HepG2 (cell line): ENCODE results near the gene MYO16.

ENCODE experiments used
- CBFB ChIP-seq: sonication (generic); formaldehyde crosslinking; IDR thresholded peaks from 2 replicates; pipeline ENCODE4 v1.4.0; 2020; ENCODE audit warnings: missing genetic modification reagents
- CTCF ChIP-seq: sonication (generic); formaldehyde crosslinking; IDR thresholded peaks from 2 replicates; pipeline ENCODE4 v1.5.0; 2020; ENCODE audit warnings: mild to moderate bottlenecking, missing genetic modification reagents, moderate library complexity
- EZH2 ChIP-seq: conservative IDR thresholded peaks from 2 replicates; pipeline ENCODE4 v1.6.1; 2012; ENCODE audit warnings: mild to moderate bottlenecking, low read depth, low read length, moderate library complexity
- MAFF ChIP-seq: IDR thresholded peaks from 2 replicates; pipeline ENCODE4 v1.6.1; 2011; ENCODE audit warnings: low read depth, low read length, improper control_type of control experiment
- NONO ChIP-seq, 2 experiments: fragments of 450-650 bp in 1 of 2; sonication (generic) in 1 of 2; formaldehyde crosslinking in 1 of 2; IDR thresholded peaks in 1 of 2; conservative IDR thresholded peaks in 1 of 2; 2 replicates each; pipeline versions ENCODE4 v1.6.1 to v1.8.0; 2017 to 2022; ENCODE audit warnings: mild to moderate bottlenecking in 1 of 2, missing genetic modification reagents in 1 of 2, moderate library complexity in 1 of 2
- POLR2A ChIP-seq, 2 experiments: IDR thresholded peaks; 2 replicates each; pipeline ENCODE4 v1.6.1; 2011; ENCODE audit warnings: low read depth in 2 of 2, low read length in 2 of 2, mild to moderate bottlenecking in 1 of 2, moderate library complexity in 1 of 2; ENCODE audit not compliant: insufficient read depth in 1 of 2
- POLR2AphosphoS5 ChIP-seq: IDR thresholded peaks from 2 replicates; pipeline ENCODE4 v1.6.1; 2012; ENCODE audit warnings: low read depth, low read length
- RAD21 ChIP-seq: fragments of 450-650 bp; formaldehyde crosslinking; IDR thresholded peaks from 2 replicates; pipeline ENCODE4 v1.5.0; 2020; ENCODE audit warnings: mild to moderate bottlenecking
- SRSF1 ChIP-seq: fragments of 200-400 bp; formaldehyde crosslinking; optimal IDR thresholded peaks from 2 replicates; pipeline ENCODE3; 2017; ENCODE audit warnings: mild to moderate bottlenecking, low read depth, low read length, moderate library complexity
- TAF1 ChIP-seq: sonication (generic); formaldehyde crosslinking; IDR thresholded peaks from 2 replicates; pipeline ENCODE4 v1.4.0; 2020; ENCODE audit warnings: missing genetic modification reagents
- TARDBP ChIP-seq: sonication (generic); formaldehyde crosslinking; IDR thresholded peaks from 2 replicates; pipeline ENCODE4 v1.8.0; 2022; ENCODE audit warnings: mild to moderate bottlenecking, missing genetic modification reagents
- TCF12 ChIP-seq, 2 experiments: fragments of 450-650 bp in 1 of 2; sonication (generic) in 1 of 2; formaldehyde crosslinking in 1 of 2; IDR thresholded peaks; 2 replicates each; pipeline versions ENCODE4 v1.6.1 to v1.8.0; 2017 to 2022; ENCODE audit warnings: antibody characterized with exemption in 1 of 2, mild to moderate bottlenecking in 1 of 2, missing genetic modification reagents in 1 of 2, moderate library complexity in 1 of 2

- no peak for TF ChIP-seq NONO (IDR thresholded peaks at IDR 0.05)
- TF ChIP-seq NONO (CRISPR knock-in tag; conservative IDR thresholded peaks at IDR 0.05) = no peak
- no peak for TF ChIP-seq SRSF1
- TF ChIP-seq TCF12 (IDR thresholded peaks at IDR 0.05) = no peak
- no peak for TF ChIP-seq TCF12 (CRISPR knock-in tag; IDR thresholded peaks at IDR 0.05)
- TF ChIP-seq CBFB (CRISPR knock-in tag) = no peak
- no peak for TF ChIP-seq CTCF (CRISPR knock-in tag)
- no peak for TF ChIP-seq EZH2
- no peak for TF ChIP-seq RAD21 (CRISPR knock-in tag)
- no peak for TF ChIP-seq TAF1
- TF ChIP-seq POLR2A (IDR thresholded peaks at IDR 0.05; ENCODE audit: insufficient read depth in 1 of 2, low read depth in 2 of 2, low read length in 2 of 2) = no peak
- no peak for TF ChIP-seq MAFF
- TF ChIP-seq POLR2AphosphoS5 = no peak
- no peak for TF ChIP-seq TARDBP (CRISPR knock-in tag)
These were observed 9.5 kb downstream of the MYO16 start for GRCh38 chr13:108638901-108639300.
